Upper lobe of left lung (tissue), 6 donors: Measurements from ENCODE around the gene OR52N4. TPM values are rescaled to one million over a fixed set of nuclear protein-coding genes. Genes with fewer than 3 reads are reported as not detected.

ENCODE experiments used
- total RNA-seq, 6 donors: library from RNA; depleted of rRNA in 4 of 6; stranded (reverse); fragments of >200 nt in 4 of 6; gene quantifications; one replicate each; pipeline versions ENCODE4 v1.1.0 to v1.2.1, GENCODE V29; 2016 to 2021
- donor health status: DM: no; HTN: no; CAD: no; lungs with moderate emphysema.
- donor health status: DM: no; HTN: yes; CAD: no; lungs with severe emphysema.

The OR52N4 gene
- total RNA-seq, 6 donors from 2014 or later: 0.20 to 1.9 (median 0.72) TPM; not detected in 2

Other genes starting within 250 kb of the OR52N4 start
- 1 to 10 TPM in 2 of 6 donors, under 1 TPM in 4; 0.29 to 2.0 (median 0.72) TPM for gene UBQLN3, start 244.3 kb upstream of the OR52N4 start, total RNA-seq
- gene UBQLNL, start 237.5 kb upstream of the OR52N4 start, total RNA-seq: 1 to 10 TPM in 3 of 6 donors, under 1 TPM in 3; 0.26 to 5.2 (median 1.3) TPM
- gene OR52H1, start 205.7 kb upstream of the OR52N4 start, total RNA-seq: under 1 TPM in 2 of 6 donors, not detected in 4; 0.24 to 0.55 TPM
- not detected for gene OR52B6, start 173.4 kb upstream of the OR52N4 start, total RNA-seq
- 1 to 10 TPM; 1.0 to 8.8 (median 2.1) TPM for gene TRIM6, start 157.6 kb upstream of the OR52N4 start, total RNA-seq
- 10 to 100 TPM in 2 of 6 donors, 1 to 10 TPM in 4; 5.8 to 15.0 (median 8.4) TPM for gene TRIM34, start 129.2 kb upstream of the OR52N4 start, total RNA-seq
- 10 to 100 TPM; 21.1 to 53.0 (median 35.9) TPM for gene TRIM5, start 69.2 kb upstream of the OR52N4 start, total RNA-seq
- gene TRIM22, start 64.5 kb upstream of the OR52N4 start, total RNA-seq: 100 to 1,000 TPM in 4 of 6 donors, 10 to 100 TPM in 2; 82.2 to 262 (median 162) TPM
- 1 to 10 TPM in 1 of 6 donors, under 1 TPM in 1, not detected in 4; 0.30 to 1.0 TPM for gene OR56B1, start 17.8 kb upstream of the OR52N4 start, total RNA-seq
- gene OR52N5, start 29.1 kb downstream of the OR52N4 start, total RNA-seq: not detected
- gene OR52N1, start 37.0 kb downstream of the OR52N4 start, total RNA-seq: under 1 TPM in 1 of 6 donors, not detected in 5; 0.20 TPM
- not detected for gene OR52N2, start 54.7 kb downstream of the OR52N4 start, total RNA-seq
- gene OR52E6, start 87.7 kb downstream of the OR52N4 start, total RNA-seq: not detected
- not detected for gene OR52E8, start 103.4 kb downstream of the OR52N4 start, total RNA-seq
- not detected for gene OR52E4, start 126.4 kb downstream of the OR52N4 start, total RNA-seq
- gene OR52E5, start 139.0 kb downstream of the OR52N4 start, total RNA-seq: not detected
- not detected for gene OR56A3, start 188.0 kb downstream of the OR52N4 start, total RNA-seq
- not detected for gene OR56A5, start 214.3 kb downstream of the OR52N4 start, total RNA-seq
- not detected for gene OR52L1, start 232.7 kb downstream of the OR52N4 start, total RNA-seq